ENCODE results near the gene MVB12B.

DNA sequence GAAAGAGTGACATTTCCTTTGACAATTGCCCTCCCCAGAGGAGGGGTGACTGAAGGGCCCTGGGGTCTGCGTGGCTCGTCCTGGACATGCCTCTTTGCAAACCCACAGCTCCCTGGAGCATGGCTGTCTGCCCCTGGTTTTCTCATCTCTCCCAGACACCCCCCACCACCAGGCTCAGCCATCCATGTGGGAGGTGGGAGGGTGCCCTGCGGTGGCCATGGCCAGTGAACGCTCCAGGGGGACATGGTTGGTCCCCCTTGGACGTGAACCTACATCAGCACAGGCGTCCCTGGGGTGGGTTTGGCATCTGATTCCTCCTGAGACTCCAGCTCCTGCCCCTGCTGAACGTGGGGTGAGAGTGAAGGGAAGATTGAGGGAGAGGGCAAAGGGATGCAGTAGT is 219.4 kb downstream of the MVB12B start:
- TF ChIP-seq SMC3 (IDR thresholded peaks at IDR 0.05; ENCODE audit: low read depth, low read length), result no peak
- TF ChIP-seq, protein P1, sequence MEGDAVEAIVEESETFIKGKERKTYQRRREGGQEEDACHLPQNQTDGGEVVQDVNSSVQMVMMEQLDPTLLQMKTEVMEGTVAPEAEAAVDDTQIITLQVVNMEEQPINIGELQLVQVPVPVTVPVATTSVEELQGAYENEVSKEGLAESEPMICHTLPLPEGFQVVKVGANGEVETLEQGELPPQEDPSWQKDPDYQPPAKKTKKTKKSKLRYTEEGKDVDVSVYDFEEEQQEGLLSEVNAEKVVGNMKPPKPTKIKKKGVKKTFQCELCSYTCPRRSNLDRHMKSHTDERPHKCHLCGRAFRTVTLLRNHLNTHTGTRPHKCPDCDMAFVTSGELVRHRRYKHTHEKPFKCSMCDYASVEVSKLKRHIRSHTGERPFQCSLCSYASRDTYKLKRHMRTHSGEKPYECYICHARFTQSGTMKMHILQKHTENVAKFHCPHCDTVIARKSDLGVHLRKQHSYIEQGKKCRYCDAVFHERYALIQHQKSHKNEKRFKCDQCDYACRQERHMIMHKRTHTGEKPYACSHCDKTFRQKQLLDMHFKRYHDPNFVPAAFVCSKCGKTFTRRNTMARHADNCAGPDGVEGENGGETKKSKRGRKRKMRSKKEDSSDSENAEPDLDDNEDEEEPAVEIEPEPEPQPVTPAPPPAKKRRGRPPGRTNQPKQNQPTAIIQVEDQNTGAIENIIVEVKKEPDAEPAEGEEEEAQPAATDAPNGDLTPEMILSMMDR (conservative IDR thresholded peaks at IDR 0.05; ENCODE audit: low read depth, low read length), result no peak
